Uterine smooth muscle cell (primary cell): ENCODE results near the gene ALG11. TPM values are rescaled to one million over a fixed set of nuclear protein-coding genes. Genes with fewer than 3 reads are reported as not detected.

Experiments
- total RNA-seq: library from RNA; depleted of rRNA; stranded (reverse); fragments of >200 nt; gene quantifications from 2 replicates; pipeline ENCODE4 v1.2.3, GENCODE V29; 2014

The ALG11 gene
- total RNA-seq: 32.5 and 37.7 TPM in 2 replicates

DNA sequence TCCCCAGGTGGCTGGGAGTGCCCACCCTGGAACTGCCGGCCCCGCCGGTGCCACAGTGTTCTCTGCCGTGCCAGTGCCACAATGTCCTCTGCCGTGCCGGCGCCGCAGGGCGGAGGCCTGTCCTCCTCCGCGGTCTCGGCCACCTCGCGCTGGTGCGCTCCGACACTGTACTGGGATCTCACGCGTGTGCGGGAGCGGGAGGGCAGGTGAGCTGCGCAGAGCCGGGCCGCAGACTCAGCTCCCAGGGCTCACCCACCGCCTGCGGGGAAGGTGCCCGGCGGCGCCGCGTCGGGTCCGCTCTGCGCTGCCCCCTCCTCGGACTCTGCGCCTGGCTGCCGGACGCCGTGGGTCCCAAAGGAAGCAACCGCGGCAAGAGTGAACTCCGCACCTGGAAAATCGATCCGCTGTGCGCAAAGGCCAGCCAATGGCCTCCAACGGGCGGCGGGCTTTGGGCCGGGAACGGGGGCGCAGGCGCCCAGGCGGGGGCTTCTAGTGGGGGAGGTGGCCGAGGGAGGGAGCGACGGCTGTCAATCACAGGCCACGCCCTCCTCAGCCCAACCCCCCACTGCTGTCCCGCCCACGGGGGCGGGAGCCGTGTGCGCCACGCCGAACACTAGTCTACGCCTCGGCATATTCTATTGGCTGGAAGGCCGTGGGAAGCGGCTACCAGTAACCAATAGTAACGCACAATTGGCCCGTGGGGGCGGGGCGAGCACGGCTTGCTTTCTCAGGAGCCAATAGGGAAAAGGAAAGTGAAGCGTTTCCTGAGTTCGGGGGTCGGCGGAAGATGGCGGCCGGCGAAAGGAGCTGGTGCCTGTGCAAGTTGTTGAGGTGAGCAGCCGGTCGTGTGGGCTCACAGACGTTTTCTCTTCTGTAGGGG, at the start of gene ALG11:
Gene ALG11, plus strand, starts transcription at position 767 of the 880 bp plus-strand sequence. Its CDS starts 21 bp downstream, at position 788.

DNA sequence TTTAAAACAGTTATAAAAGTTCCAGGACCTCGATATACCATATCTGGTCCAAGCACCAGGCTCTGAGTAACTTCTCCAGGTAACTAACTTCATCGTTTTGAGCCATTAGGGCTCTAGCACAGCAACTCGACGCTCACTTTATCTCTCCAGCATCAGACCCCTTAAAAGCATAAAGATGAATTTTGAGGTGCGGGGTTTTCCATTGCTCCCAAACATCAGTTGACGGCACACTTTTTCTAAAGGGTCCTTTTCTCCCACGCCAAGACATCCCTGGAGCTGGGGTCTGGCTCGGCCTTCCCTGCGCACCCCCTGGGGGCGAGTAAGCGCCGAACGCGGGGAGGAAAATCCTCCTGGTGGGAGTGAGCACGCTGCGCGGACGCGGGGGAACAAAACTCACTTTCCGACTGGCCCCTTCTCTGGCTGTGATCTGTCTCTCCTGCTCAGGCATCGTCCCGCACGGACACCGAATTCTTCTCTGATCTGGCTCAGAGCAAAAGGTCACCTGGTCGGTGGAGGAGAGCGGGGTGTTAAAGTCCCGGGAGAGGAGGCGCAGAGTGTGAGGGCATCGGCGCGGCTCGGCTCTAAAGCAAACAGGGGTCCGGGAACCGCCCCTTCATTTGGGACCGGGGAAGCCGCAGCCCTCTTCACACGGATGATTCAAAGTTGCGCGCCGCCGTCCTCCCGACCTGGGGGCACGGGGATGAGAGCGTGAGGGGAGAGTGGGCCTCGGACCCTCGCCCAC, 1.1 kb upstream of the ALG11 start, which contains the start of gene ATP7B:
Gene ATP7B, minus strand, starts transcription at position 561 of the 742 bp plus-strand sequence. Its CDS starts 113 bp downstream, at position 448.

DNA sequence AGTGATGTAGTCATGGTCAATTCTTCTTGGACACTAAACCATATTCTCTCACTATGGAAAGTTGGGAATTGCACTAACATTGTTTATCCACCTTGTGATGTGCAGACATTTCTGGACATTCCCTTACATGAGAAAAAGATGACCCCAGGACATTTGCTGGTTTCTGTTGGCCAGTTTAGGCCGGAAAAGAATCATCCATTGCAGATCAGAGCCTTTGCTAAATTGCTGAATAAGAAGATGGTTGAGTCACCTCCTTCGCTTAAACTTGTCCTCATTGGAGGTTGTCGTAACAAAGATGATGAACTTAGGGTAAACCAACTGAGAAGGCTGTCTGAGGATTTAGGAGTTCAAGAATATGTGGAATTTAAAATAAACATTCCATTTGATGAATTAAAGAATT, 12.3 kb downstream of the ALG11 start, which contains the start of gene UTP14C:
Gene UTP14C, plus strand, starts transcription at position 211 of the 400 bp plus-strand sequence. CDS start 4,114 bp downstream, outside the sequence.

Other genes with a start within 250 kb of the ALG11 start
- gene DHRS12, start 208.2 kb upstream of the ALG11 start, total RNA-seq: 2.4 and 3.0 TPM in 2 replicates
- gene TMEM272, start 167.2 kb upstream of the ALG11 start, total RNA-seq: not detected in 2 replicates
- not detected in 2 replicates for gene CCDC70, start 150.4 kb upstream of the ALG11 start, total RNA-seq
- gene ATP7B, start 948 bp upstream of the ALG11 start, total RNA-seq: 2.3 and 4.1 TPM in 2 replicates
- 14.8 and 20.6 TPM in 2 replicates for gene UTP14C, start 12.3 kb downstream of the ALG11 start, total RNA-seq
- gene NEK5, start 116.7 kb downstream of the ALG11 start, total RNA-seq: 0.11 and 0.12 TPM in 2 replicates
- 9.2 and 16.8 TPM in 2 replicates for gene NEK3, start 147.2 kb downstream of the ALG11 start, total RNA-seq